Smooth muscle cell (in vitro differentiated cells): ENCODE data around the gene PEX5L. TPM values are rescaled to one million over a fixed set of nuclear protein-coding genes. Genes with fewer than 3 reads are reported as not detected.

Experiments
- DNase-seq: peaks from one replicate; lab custom pipeline; 2025; ENCODE audit not compliant: unreplicated experiment; lab: John Stamatoyannopoulos, UW
- H2AFZ ChIP-seq: fragments of 200-600 bp; sonication (generic); 2 replicates; pipeline ENCODE4 v1.6.0; 2016; ENCODE audit warnings: antibody characterized with exemption, low read depth, mild to moderate bottlenecking
- H3F3A ChIP-seq: fragments of 200-600 bp; sonication (generic); 2 replicates; pipeline ENCODE4 v1.6.0; 2017; ENCODE audit warnings: antibody characterized with exemption, low read depth
- H3K27ac ChIP-seq: fragments of 200-600 bp; sonication (generic); 2 replicates; pipeline ENCODE4 v1.5.1; 2016; ENCODE audit warnings: low read depth, mild to moderate bottlenecking
- H3K27me3 ChIP-seq: fragments of 200-600 bp; sonication (generic); 2 replicates; pipeline ENCODE4 v1.6.1; 2016; ENCODE audit warnings: low read depth, mild to moderate bottlenecking
- H3K36me3 ChIP-seq: fragments of 200-600 bp; sonication (generic); 2 replicates; pipeline ENCODE4 v1.5.1; 2016; ENCODE audit warnings: low read depth
- H3K4me1 ChIP-seq: fragments of 200-600 bp; sonication (generic); 2 replicates; pipeline ENCODE4 v1.5.1; 2016; ENCODE audit warnings: low read depth
- H3K4me2 ChIP-seq: fragments of 200-600 bp; sonication (generic); 2 replicates; pipeline ENCODE4 v1.6.0; 2016; ENCODE audit warnings: mild to moderate bottlenecking
- H3K4me3 ChIP-seq: fragments of 200-600 bp; sonication (generic); 2 replicates; pipeline ENCODE4 v1.5.1; 2016; ENCODE audit warnings: mild to moderate bottlenecking
- H3K79me2 ChIP-seq: fragments of 200-600 bp; sonication (generic); 2 replicates; pipeline ENCODE4 v1.6.0; 2016; ENCODE audit warnings: low read depth, mild to moderate bottlenecking
- H3K9ac ChIP-seq: fragments of 200-600 bp; sonication (generic); 2 replicates; pipeline ENCODE4 v1.6.0; 2016; ENCODE audit warnings: low read depth
- H3K9me3 ChIP-seq: fragments of 200-600 bp; sonication (generic); replicated peaks from 2 replicates; pipeline ENCODE4 v1.5.1; 2016; ENCODE audit warnings: low read depth
- H4K20me1 ChIP-seq: fragments of 200-600 bp; sonication (generic); 2 replicates; pipeline ENCODE4 v1.6.0; 2016; ENCODE audit warnings: low read depth
- WGBS: methylation state at CpG from one replicate; pipeline ENCODE4 v1.1.7; 2016; ENCODE audit warnings: low lambda C conversion rate; 5-methylcytosine and 5-hydroxymethylcytosine counted together
- polyA plus RNA-seq: library from polyadenylated mRNA; unstranded; fragments of >200 nt; fragmentation: Nextera tagmentation; extraction: Ambion mirVana; gene quantifications from 2 replicates; pipeline ENCODE4 v1.2.1, GENCODE V29; 2016
- total RNA-seq: library from RNA; depleted of rRNA; stranded (reverse); fragments of >200 nt; gene quantifications from 2 replicates; pipeline ENCODE4 v1.2.3, GENCODE V29; 2014
- TF ChIP-seq, protein P1 (sequence below): fragments of 200-600 bp; sonication (generic); IDR thresholded peaks from 2 replicates; pipeline ENCODE4 v1.5.1; 2017; ENCODE audit warnings: borderline replicate concordance, mild to moderate bottlenecking, antibody characterized with exemption; ENCODE audit not compliant: insufficient read depth, poor library complexity, severe bottlenecking

PEX5L gene
- total and polyA plus RNA-seq, 2 experiments from 2014 or later = not detected

DNA sequence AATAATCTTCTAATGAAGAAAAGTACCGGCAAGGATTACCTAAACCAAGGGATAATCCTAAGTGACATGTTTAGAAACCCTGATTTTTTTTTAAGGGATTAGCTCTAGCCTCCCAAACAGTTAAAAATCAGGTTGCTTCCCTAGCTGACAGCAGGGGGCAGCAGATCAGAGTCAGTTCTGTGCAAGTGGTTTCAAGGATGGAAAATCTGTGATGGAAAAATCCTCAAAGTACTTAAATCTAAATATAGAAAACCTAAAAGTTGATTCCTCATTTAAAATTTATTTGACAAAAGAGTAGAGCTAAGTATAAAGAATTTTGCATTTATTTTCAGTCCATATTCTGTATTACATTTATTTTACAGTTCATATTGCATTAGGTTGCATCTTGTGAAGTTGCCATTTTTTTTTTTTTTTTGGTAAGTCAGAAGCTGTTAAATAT, 107.6 kb downstream of the PEX5L start:
- Histone ChIP-seq H3K27me3 (no peaks in the 10 kb centered on the region), H3K9ac (no peak overlapping the region), H3F3A (no peaks in the 10 kb centered on the region), H3K4me2 (no peak overlapping the region), H3K4me3 (no peak overlapping the region), H3K9me3 (no peaks in the 10 kb centered on the region), H2AFZ (no peak overlapping the region), H3K36me3 (no peaks in the 10 kb centered on the region), H4K20me1 (no peaks in the 10 kb centered on the region), H3K79me2 (no peaks in the 10 kb centered on the region), H3K4me1 (no peaks in the 10 kb centered on the region), H3K27ac (no peak overlapping the region)
- TF ChIP-seq, protein P1, sequence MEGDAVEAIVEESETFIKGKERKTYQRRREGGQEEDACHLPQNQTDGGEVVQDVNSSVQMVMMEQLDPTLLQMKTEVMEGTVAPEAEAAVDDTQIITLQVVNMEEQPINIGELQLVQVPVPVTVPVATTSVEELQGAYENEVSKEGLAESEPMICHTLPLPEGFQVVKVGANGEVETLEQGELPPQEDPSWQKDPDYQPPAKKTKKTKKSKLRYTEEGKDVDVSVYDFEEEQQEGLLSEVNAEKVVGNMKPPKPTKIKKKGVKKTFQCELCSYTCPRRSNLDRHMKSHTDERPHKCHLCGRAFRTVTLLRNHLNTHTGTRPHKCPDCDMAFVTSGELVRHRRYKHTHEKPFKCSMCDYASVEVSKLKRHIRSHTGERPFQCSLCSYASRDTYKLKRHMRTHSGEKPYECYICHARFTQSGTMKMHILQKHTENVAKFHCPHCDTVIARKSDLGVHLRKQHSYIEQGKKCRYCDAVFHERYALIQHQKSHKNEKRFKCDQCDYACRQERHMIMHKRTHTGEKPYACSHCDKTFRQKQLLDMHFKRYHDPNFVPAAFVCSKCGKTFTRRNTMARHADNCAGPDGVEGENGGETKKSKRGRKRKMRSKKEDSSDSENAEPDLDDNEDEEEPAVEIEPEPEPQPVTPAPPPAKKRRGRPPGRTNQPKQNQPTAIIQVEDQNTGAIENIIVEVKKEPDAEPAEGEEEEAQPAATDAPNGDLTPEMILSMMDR = peak; percentile 88
- WGBS = 11% methylated on average over 1 of the region's 1 CpG
- DNase-seq = no peak

DNA sequence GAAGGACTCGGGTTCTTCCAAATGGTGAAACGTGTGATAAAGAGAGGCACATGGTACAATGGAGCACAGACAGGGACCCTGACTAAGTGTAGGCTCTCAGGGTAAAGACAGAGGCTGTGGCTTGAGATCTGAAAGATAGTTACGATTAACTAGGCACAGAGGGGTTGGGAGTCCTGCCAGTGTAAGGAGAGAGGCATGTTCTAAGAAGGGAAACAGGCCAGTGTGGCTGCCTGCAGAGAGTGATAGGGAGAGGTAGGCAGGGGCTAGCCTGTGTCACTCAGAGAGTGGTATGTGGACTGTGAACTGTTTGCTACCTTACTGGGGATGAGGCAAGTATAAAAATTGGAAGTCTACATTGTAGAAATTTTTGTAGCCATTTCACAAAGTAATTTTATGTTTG, 109.5 kb downstream of the PEX5L start:
- TF ChIP-seq, protein P1 = no peak
- Histone ChIP-seq H3K27ac (no peak overlapping the region), H3F3A (no peaks in the 10 kb centered on the region), H3K4me2 (no peak overlapping the region), H3K36me3 (no peaks in the 10 kb centered on the region), H3K79me2 (no peaks in the 10 kb centered on the region), H3K27me3 (no peaks in the 10 kb centered on the region), H3K9ac (no peak overlapping the region), H3K4me3 (no peak overlapping the region), H3K9me3 (no peaks in the 10 kb centered on the region), H2AFZ (no peak overlapping the region), H3K4me1 (no peaks in the 10 kb centered on the region), H4K20me1 (no peaks in the 10 kb centered on the region)
- DNase-seq = no peak
- WGBS = 76% methylated on average over 3 of the region's 3 CpGs

DNA sequence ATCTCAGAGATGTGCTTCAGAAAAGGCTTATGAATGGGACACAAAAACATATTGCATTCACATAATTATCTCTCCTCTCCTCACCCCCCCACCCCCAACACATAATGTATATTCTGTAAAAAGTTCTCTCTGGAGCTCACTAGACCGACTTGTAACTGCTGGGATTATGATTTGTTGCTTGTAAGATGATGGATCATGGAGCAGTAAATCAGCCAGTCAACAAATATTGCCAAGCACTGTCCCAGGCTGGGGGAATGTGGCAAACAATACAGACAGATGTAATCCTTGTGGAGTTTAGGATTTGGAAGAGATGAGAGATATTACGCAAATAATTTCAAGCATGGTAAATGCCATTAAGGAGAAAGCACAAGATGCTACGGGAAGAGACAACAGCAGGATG, 114.8 kb downstream of the PEX5L start:
- Histone ChIP-seq H3F3A (no peaks in the 10 kb centered on the region), H4K20me1 (no peaks in the 10 kb centered on the region), H2AFZ (no peak overlapping the region), H3K9me3 (no peaks in the 10 kb centered on the region), H3K27me3 (no peaks in the 10 kb centered on the region), H3K4me2 (no peak overlapping the region), H3K9ac (no peak overlapping the region), H3K4me3 (no peak overlapping the region), H3K79me2 (no peaks in the 10 kb centered on the region), H3K36me3 (no peaks in the 10 kb centered on the region), H3K27ac (no peak overlapping the region), H3K4me1 (no peaks in the 10 kb centered on the region)
- TF ChIP-seq, protein P1 = no peak
- WGBS = 85% methylated on average over 3 of the region's 3 CpGs
- no peak for DNase-seq

DNA sequence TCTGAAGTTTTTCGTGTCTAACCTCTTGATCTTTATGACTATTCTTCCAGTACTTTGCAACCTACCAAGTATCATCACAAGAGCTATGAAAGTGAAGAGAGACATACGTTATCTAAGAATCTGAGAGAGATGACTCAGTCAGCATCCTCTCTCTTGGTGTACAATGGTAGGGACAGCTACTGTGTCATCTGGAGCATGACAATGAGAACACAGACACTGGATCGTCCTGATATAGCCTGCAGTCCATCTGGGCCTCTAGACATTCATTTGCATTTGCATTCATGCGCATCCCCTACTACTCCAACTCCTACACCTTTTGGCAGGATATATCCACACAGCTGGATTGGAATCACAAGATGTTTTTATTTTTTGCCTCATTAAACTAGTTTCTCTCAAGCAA, 115.2 kb downstream of the PEX5L start:
- H3K4me3 ChIP-seq = no peak overlapping the region
- no peak overlapping the region for H2AFZ ChIP-seq
- no peaks in the 10 kb centered on the region for H3K27me3 ChIP-seq
- no peaks in the 10 kb centered on the region for H3K9me3 ChIP-seq
- H3K79me2 ChIP-seq = no peaks in the 10 kb centered on the region
- 71% methylated on average over 4 of the region's 4 CpGs for WGBS
- no peak for DNase-seq
- TF ChIP-seq, protein P1 = no peak
- H4K20me1 ChIP-seq = no peaks in the 10 kb centered on the region
- no peak overlapping the region for H3K9ac ChIP-seq
- no peaks in the 10 kb centered on the region for H3F3A ChIP-seq
- no peaks in the 10 kb centered on the region for H3K36me3 ChIP-seq
- no peak overlapping the region for H3K4me2 ChIP-seq
- no peak overlapping the region for H3K27ac ChIP-seq
- no peaks in the 10 kb centered on the region for H3K4me1 ChIP-seq
